NB4 (cell line): ENCODE results near the gene HOMER3.

Experiments
- DNase-seq: peaks from one replicate; pipeline ENCODE4 v3.0.0; 2010; ENCODE audit warnings: low read depth
- H3K4me3 ChIP-seq: one replicate; pipeline ENCODE4 v1.5.1; 2011; ENCODE audit warnings: mild to moderate bottlenecking, low read depth, low read length, moderate library complexity
- CTCF ChIP-seq: IDR thresholded peaks from one replicate; pipeline ENCODE4 v1.5.1; 2012; ENCODE audit warnings: low read depth, low read length
- MAX ChIP-seq: IDR thresholded peaks from 2 replicates; pipeline ENCODE4 v1.6.1; 2011; ENCODE audit warnings: low read depth, low read length
- MYC ChIP-seq: IDR thresholded peaks from 2 replicates; pipeline ENCODE4 v1.6.1; 2011; ENCODE audit warnings: low read depth, low read length
- POLR2A ChIP-seq: IDR thresholded peaks from 2 replicates; pipeline ENCODE4 v1.6.1; 2011; ENCODE audit warnings: mild to moderate bottlenecking; ENCODE audit not compliant: insufficient read length; ENCODE audit errors: extremely low read depth

HOMER3 gene

GRCh38 chr19:18881491-18881890 is 59.5 kb downstream of the HOMER3 start:
- TF ChIP-seq POLR2A: no peak
- TF ChIP-seq MAX: no peak
- TF ChIP-seq MYC: no peak
- TF ChIP-seq CTCF: no peak

GRCh38 chr19:18879579-18880373 is 61.2 kb downstream of the HOMER3 start:
- TF ChIP-seq MYC: no peak
- no peak for TF ChIP-seq POLR2A
- TF ChIP-seq MAX: no peak
- no peak for TF ChIP-seq CTCF

More at GRCh38 chr19:18881491-18881890, 59.5 kb downstream of the HOMER3 start:
- H3K4me3 ChIP-seq: no peak overlapping the region
- DNase-seq: no peak

More at GRCh38 chr19:18879579-18880373, 61.2 kb downstream of the HOMER3 start:
- DNase-seq: peak; percentile 63
- no peak overlapping the region for H3K4me3 ChIP-seq
